NCI-H1092 (cell line): ENCODE results near the gene CCDC78.
"Not testable (repeated sequence)": the region's sequence is repeated elsewhere in the genome, so short reads cannot be mapped to it uniquely, and the experiment has no call there.

Source experiments
- DNase-seq: peaks from one replicate; lab custom pipeline; 2025; lab: John Stamatoyannopoulos, UW

Gene CCDC78

DNA sequence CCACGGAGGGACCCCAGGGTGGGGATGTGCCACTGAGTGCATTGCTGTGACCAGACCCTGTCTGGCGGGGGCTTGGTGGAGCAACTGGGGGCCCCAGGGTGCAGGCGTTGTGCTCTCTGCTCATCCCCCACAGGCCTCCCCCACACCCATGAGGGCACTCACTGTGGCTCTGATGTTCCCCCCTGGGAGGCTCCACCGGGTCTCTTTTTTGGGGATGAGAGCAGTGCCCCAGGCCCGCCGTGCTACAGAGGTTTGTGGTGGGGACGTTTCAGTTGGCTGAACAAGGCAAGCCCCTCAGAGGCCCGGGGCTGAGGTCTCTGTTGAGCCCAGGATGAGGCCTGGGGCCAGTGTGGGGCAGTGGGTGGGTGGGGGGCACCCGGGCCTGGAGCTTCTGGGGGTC lies 2.5 kb downstream of the CCDC78 start:
- DNase-seq = no peak

DNA sequence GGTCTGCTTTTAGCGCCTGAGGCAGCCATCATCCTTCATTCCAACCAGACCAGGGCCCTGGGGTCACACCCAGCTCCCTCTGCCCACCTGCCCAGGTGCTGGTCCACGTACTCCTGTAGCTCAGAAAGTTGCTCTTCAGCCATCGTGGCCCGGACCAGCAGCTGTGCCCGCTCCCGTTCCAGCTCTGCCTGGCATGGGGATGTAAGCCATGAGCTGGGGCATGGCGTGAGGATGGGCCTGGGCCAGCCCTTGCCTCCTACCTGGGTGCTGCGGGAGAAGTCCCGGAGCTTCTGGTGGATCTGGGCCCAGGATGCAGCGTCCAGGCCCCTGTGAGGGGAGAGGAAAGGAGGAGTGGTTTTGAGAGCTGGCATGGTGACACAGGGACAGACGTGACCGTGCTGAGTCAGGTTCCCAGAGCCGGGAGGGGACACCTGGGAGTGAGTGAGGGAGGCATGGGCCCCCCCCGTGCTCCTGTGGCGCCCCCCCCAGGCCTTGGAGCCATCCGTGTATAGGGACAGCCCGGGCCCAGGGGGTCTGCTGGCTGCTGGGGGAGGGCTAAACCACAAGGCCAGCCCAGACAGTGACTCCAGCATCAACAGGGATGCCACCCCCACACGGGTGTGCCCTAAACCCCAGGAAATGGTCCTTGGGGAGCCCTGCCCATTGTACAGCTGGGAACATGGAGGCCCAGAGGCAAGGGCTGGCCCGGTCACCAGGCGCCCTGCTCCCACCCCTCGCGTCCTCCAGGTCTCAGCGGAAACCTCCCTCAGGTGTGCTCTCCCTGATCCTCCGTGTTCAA lies 3.2 kb downstream of the CCDC78 start:
- DNase-seq = no peak

GRCh38 chr16:721765-722540 lies 4.3 kb downstream of the CCDC78 start:
- DNase-seq = no peak

- peak; percentile 83 for DNase-seq
These were observed 5.1 kb downstream of the CCDC78 start, which contains the start of gene ANTKMT for GRCh38 chr16:720990-721764. Gene ANTKMT (plus strand): TSS chr16:721146. CDS start chr16:721275, 129 bp downstream.

- DNase-seq = peak; percentile 65
These were observed 5.7 kb downstream of the CCDC78 start for GRCh38 chr16:720447-720989.

- DNase-seq = no peak
These were observed 6.3 kb downstream of the CCDC78 start for GRCh38 chr16:719815-720446.

DNA sequence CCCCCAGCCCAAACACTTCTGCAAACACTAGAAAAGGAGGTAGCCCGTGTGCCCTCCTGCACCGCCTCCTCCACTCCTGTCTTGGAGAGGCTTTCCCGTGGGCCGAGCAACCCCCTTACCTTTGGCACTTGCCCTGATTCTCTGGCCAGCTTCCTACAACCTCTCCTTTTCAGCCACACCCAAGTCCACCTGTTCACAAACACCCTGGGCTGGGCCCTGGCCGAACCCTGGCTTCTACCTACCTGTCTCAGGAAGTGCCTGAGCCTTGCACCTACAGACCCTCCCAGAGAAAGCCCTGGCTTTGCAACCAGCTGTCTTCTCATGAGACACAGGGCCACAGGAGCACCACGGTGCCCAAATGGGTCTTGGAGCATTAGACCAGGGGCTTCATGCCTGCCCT lies 7.3 kb downstream of the CCDC78 start:
- no peak for DNase-seq

DNA sequence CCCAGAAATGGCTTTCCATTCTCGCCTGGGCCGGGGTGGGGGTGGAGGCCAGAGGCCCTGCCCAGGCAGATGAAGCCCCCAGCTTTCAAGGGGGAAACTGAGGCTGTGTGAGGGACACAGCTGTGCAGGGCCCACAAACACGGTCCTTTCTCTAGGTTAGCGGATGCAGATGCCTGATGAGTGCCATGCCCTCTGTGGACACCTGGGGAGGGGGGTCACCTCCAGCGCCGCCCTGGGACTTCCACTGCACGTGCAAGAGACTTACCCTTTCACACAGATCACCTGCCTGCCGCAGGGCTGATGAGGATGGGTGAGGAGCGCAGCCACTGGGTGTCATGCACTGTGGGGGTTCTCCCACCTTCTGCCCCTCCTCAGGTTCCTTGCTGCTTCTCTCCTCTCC lies 7.9 kb downstream of the CCDC78 start:
- no peak for DNase-seq

DNA sequence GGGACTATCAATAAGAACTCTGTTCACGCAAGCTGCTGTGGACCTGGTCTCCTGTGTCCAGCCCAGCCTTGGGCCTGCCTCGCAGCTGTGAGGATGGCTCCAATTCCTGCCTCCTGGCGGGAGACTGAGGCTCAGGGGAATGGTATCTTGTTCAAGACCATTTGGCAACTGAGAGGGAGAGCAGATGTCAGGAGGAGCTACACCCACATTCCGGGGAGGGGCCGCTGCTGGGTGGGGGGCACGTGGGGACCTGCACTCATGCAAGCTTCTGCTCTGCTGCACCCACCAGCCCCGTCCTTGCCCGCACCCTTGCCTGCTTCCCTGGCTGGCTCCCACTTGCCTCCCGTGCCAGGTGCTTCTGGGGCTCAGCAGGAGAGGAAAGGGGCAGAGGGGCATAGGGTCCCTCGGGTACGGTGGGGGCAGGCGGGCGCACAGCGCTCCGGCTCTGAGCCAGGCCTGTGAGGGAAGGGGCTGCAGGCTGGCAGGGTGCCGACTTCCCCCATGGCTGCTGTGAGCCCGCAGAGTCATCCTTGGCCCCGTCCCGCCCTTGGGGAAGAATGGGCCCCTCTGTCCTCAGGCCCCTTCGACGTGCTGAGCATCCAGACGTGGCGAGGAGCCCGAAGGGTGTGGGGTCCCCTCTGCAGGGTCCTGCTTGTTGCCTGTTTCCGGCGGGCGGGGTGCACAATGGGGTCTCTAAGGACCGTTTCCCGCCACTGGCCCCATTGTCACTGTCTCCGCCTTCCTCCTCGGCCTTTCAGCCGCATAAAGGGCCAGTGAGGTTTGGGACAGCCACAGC lies 8.6 kb downstream of the CCDC78 start:
- no peak for DNase-seq

GRCh38 chr16:716768-717325 lies 9.4 kb downstream of the CCDC78 start:
- no peak for DNase-seq

DNA sequence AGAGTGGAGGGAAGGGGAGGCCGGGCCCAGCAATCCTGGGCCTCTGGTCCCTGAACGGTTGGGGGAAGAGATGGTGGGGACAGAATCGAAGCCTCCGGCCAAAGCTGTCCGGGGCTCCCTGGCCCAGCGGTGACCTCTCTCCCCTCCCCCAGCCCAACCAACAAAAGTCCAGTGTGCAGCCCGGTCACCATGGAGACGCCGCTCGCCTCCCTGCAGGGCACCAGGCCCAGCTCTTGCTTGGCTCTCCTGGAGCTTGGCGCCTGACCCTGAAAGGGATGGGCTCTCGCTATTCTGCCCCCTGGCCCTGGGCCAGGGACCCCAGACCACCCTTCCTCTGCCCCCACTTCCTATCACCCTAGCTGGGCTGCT lies 10.1 kb downstream of the CCDC78 start:
- peak; percentile 36 for DNase-seq

DNA sequence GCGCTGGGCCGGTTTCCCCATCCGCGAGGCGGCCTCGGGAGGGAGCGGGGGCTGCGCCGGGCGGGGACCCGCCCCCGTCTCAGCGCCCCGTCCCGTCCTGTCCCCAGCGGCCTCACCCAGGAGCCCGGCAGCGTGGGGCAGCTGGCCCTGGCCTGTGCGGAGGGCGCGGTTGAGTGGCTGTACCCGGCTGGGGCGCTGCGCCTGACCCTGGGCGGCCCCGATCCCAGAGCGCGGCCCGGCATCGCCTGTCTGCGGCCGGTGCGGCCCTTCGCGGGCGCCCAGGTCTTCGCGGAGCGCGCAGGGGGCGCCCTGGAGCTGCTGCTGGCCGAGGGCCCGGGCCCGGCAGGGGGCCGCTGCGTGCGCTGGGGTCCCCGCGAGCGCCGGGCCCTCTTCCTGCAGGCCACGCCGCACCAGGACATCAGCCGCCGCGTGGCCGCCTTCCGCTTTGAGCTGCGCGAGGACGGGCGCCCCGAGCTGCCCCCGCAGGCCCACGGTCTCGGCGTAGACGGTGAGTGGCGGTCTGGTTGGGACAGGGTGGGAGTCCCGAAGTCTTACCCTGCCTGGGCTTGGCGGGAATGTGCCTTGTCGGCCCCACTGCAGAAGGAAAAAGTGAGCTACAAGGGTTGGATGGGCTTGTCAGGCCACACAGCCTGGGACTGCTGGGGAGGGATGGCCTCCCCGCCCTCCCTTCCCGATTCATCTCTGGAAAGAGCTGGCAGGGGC lies 10.6 kb downstream of the CCDC78 start:
- DNase-seq = no peak

DNA sequence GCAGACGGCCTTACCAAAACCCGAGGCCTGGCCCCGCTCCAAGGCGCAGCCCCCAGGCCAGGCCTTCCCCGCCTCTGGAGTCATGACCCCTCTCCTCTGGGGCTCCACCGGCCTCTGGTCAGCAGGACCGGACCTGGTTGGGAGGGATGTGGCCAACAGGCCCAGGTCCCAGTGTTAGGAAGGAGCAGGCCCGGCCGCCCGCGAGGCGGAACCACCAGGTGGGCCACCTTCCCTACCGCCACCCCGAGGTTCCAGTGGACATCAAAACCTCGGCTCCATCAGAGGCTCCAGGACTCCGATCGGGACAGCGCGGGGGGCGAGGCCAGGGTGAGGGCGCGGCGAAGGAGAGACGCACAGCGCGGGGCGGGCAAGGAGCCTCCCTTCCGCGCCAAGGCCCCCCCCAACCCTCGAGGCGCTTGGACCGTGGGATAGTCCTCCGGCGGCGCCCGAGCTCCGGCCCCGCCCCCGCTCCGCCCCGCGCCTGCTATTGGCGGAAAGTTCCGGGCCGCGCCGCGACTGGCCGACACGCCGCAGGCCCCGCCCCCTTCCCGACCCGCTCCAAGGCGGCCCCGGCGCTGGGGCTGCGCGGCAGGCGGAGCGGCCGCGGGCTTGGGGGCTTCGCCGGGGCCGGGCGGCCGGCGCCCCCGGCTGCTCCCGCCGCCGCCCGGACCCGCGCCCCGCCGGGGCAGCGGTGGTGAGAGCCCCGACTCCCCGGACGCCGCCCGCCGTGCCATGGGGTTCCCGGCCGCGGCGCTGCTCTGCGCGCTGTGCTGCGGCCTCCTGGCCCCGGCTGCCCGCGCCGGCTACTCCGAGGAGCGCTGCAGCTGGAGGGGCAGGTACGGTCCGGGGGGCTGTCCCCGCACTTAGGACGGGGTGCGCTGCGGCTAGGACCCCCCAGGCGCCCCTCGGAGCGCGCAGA lies 11.4 kb downstream of the CCDC78 start, which contains the start of gene METRN:
TSS of gene METRN (plus strand) at position 561 of the 919 bp plus-strand sequence. CDS start at position 733, 172 bp downstream.
- peak; percentile 66 for DNase-seq

DNA sequence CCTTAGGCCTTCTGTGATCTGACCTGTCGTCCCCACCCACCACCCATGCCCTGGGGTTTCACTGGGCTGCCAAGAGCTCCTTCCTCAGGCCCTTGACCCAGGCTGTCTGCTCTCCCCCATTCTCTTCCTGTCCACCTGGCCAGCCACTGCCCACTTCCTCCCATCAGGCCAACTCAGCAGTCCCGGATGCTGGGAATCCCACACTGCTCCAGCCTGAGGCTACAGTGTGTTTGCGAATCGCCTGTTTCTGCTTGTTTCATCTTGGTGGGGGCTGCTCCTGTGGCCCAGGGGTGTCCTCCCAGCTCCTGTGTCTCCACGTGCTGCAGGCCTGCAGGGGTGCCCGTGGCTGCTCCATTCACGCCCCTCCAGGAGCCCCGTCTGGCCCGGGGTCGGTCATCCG lies 12.2 kb downstream of the CCDC78 start:
- no peak for DNase-seq

GRCh38 chr16:712740-713250 lies 13.4 kb downstream of the CCDC78 start:
- DNase-seq = not testable (repeated sequence)

DNA sequence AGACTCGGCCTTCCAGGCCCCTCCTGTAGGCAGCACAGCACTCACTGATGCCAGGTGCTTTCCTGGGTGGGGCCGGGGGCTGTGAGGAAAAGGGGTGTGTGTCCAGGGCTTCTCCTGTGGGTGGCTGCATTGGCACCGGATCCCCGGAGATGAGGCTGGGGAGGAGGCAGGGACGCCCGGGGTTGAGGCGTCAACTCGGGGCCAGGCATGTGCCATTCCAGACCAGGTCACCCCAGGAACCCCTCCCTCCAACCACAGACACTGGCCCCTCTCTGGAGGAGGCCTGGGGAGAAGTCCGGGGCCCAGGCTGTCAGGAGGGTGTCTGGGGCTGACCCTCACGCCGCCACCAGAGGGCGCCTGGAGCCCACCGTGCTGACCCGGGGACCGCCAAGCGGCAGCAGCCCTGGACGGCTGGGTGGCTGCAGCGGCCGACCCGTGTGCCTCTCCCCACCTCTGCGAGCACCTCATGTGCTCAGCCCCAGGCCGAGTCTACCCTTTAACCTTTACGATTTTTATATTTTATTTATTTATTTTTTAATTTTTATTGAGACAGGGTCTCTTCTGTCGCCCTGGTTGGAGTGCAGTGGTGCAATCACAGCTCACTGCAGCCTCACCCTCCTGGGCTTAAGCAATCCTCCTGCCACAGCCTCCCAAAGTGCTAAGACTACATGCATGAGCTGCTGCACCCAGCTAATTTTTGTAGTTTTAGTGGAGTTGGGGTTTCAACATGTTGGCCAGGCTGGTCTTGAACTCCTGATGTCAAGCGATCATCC lies 14.5 kb downstream of the CCDC78 start:
- DNase-seq = peak; percentile 52

DNA sequence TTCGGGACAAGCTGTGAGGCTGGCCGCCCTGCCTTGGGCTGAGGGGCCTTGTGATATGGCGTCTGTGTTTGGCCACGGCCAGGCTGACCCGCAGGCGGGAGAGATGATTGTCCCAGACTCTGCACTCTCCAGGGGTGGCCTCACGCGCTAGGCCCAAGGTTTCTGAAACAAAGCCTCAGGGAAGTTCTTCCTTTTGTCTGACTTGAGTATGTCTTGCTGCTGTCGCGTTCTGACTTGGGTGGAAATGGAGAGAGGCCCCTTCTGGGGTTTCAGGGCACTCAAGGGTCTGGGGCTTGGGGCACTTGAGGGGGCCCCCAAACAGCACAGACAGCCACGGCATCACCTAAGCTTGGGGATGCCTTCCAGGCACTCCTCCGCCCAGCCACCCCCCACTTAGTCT lies 15.2 kb downstream of the CCDC78 start:
- DNase-seq = no peak
